ENCODE data around the gene PLAU. TPM values are rescaled to one million over a fixed set of nuclear protein-coding genes. Genes with fewer than 3 reads are reported as not detected.
"Not testable (repeated sequence)": the region's sequence is repeated elsewhere in the genome, so short reads cannot be mapped to it uniquely, and the experiment has no call there.

The PLAU gene
- total and polyA plus RNA-seq, 8 donors = 5.5 to 39.5 (median 9.9) TPM; not detected in 1

- no peak for DNase-seq
- 86 to 100% (median 95%) methylated on average over 2 of the region's 2 CpGs for WGBS, 5 donors
Observed at GRCh38 chr10:73962386-73962785, 51.5 kb downstream of the PLAU start.

GRCh38 chr10:73963533-73963932 lies 52.6 kb downstream of the PLAU start:
- H3K4me3 ChIP-seq; intact Hi-C loops (cut with DNase I; ENCODE audit: low total_unique reads); H3K27me3 ChIP-seq; H3K9me3 ChIP-seq; H3K36me3 ChIP-seq; DNase-seq; H3K27ac ChIP-seq: not testable (repeated sequence)
- peaks cover 7 to 57% (median 26%) of the 10 kb centered on the region in 4 donors for H3K4me1 ChIP-seq
- WGBS, 5 donors = 95 to 99% (median 96%) methylated on average over 12 of the region's 12 CpGs

More at GRCh38 chr10:73962386-73962785, 51.5 kb downstream of the PLAU start:
- TF ChIP-seq CTCF (IDR thresholded peaks at IDR 0.05) (no peak), EP300 (IDR thresholded peaks at IDR 0.05) (no peak), POLR2A (IDR thresholded peaks at IDR 0.05) (no peak), POLR2AphosphoS5 (IDR thresholded peaks at IDR 0.05) (no peak)
- no peaks in the 10 kb centered on the region for H3K27me3 ChIP-seq
- no peaks in the 10 kb centered on the region for H3K36me3 ChIP-seq
- no peak overlapping the region for H3K4me3 ChIP-seq
- intact Hi-C loops (cut with DNase I; ENCODE audit: low total_unique reads) = no loop called here
- H3K4me1 ChIP-seq = peaks cover 7 to 56% (median 25%) of the 10 kb centered on the region in 4 donors
- peak overlapping the region in 1 of 5 donors; percentile 0 for H3K27ac ChIP-seq
- H3K9me3 ChIP-seq = no peaks in the 10 kb centered on the region

- intact Hi-C loops (cut with DNase I; ENCODE audit: low total_unique reads) = no loop called here
- no peaks in the 10 kb centered on the region for H3K36me3 ChIP-seq
- no peak for DNase-seq
- no peak overlapping the region for H3K4me3 ChIP-seq
- no peaks in the 10 kb centered on the region for H3K9me3 ChIP-seq
- WGBS, 5 donors = 85 to 100% (median 97%) methylated on average over 2 of the region's 2 CpGs
- H3K27ac ChIP-seq = peak overlapping the region in 2 of 5 donors; percentile 87 to 88
- no peaks in the 10 kb centered on the region for H3K27me3 ChIP-seq
- TF ChIP-seq POLR2AphosphoS5 (IDR thresholded peaks at IDR 0.05) (no peak), CTCF (IDR thresholded peaks at IDR 0.05) (no peak), EP300 (IDR thresholded peaks at IDR 0.05) (no peak), POLR2A (IDR thresholded peaks at IDR 0.05) (no peak)
- H3K4me1 ChIP-seq = peaks cover 7 to 57% (median 23%) of the 10 kb centered on the region in 4 donors
Observed at GRCh38 chr10:73964743-73965142, 53.8 kb downstream of the PLAU start.

- H3K36me3 ChIP-seq; H3K9me3 ChIP-seq; DNase-seq; H3K27me3 ChIP-seq; intact Hi-C loops (cut with DNase I; ENCODE audit: low total_unique reads): not testable (repeated sequence)
- peak overlapping the region in 1 of 4 donors; percentile 9 for H3K4me3 ChIP-seq
- peak overlapping the region; percentile 38 to 89 (median 88) for H3K27ac ChIP-seq
- H3K4me1 ChIP-seq = peaks cover 7 to 53% (median 20%) of the 10 kb centered on the region in 4 donors
- WGBS, 5 donors = 79 to 89% (median 83%) methylated on average over 12 of the region's 12 CpGs
Observed at GRCh38 chr10:73965267-73965889, 54.4 kb downstream of the PLAU start.

DNA sequence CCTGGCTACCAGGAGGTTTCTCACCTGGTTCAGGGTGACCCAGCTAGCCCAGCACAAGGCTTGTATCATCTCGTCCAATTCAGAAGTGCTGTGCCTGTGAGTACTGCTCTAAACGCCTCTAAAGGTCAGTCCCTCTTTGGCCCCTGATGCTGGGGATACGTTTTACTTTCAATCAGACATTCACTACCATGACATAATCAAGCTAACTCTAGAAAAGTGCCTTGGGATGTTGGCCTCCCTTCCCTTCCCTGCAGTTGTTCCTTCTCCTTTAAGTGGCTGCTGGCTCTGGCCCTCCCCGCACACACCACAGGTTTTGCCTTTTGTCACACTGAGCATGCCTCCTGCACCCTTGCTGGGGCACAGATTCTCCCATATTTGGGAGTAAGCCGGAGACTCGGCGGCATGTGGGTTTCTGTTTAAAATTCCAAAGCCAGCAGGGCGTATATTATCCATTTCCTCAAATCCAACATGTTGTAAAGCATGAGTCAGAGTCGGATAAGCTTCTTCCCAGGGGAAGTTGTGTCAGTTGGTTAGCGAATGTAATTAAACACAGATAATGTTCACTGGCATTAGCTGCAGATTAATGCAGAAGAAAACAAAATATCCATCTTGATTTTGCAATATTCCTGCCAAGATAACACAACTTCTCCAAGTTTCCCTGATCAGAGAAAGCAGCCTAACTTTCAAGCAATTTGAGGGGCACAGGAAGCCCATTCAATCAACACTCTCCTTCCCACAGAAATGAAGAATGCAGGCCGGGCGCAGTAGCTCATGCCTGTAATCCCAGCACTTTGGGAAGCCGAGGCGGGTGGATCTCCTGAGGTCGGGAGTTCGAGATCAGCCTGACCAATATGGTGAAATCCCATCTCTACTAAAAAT lies 55.2 kb downstream of the PLAU start:
- WGBS, 5 donors = 27 to 33% (median 29%) methylated on average over 16 of the region's 16 CpGs
- Histone ChIP-seq H3K27ac (peak overlapping the region; percentile 38 to 89 (median 88)), H3K27me3 (no peaks in the 10 kb centered on the region), H3K9me3 (no peaks in the 10 kb centered on the region), H3K36me3 (no peaks in the 10 kb centered on the region), H3K4me1 (peaks cover 7 to 52% (median 19%) of the 10 kb centered on the region in 4 donors), H3K4me3 (peak overlapping the region in 2 of 4 donors; percentile 9 to 11)
- TF ChIP-seq EP300 (IDR thresholded peaks at IDR 0.05) = peak; percentile 46
- TF ChIP-seq POLR2A (IDR thresholded peaks at IDR 0.05) = no peak
- peak; percentile 71 to 87 (median 74) for TF ChIP-seq POLR2AphosphoS5 (IDR thresholded peaks at IDR 0.05)
- TF ChIP-seq CTCF (IDR thresholded peaks at IDR 0.05) = no peak
- intact Hi-C loops (cut with DNase I; ENCODE audit: low total_unique reads) = no loop called here
- peak; percentile 57 to 91 for DNase-seq

Measured in stomach (tissue), 9 donors.